ENCODE results near the gene FLVCR2.

FLVCR2 gene

GRCh38 chr14:75604979-75605851 is 26.8 kb downstream of the FLVCR2 start:
- H3K4me1 ChIP-seq (ENCODE audit: control insufficient read depth, insufficient read depth, low read length) = peaks cover 7% of the 10 kb centered on the region
- no peaks in the 10 kb centered on the region for H3K36me3 ChIP-seq (ENCODE audit: control insufficient read depth, insufficient read depth, low read length)
- H3K9ac ChIP-seq (ENCODE audit: low read length) = no peak overlapping the region
- H3K4me3 ChIP-seq (ENCODE audit: low read length) = no peak overlapping the region
- H3K27me3 ChIP-seq (ENCODE audit: control insufficient read depth, insufficient read depth, low read length) = peaks cover 36% of the 10 kb centered on the region
- no peaks in the 10 kb centered on the region for H3K9me3 ChIP-seq (ENCODE audit: control insufficient read depth, low read length)

- peaks cover 7% of the 10 kb centered on the region for H3K4me1 ChIP-seq (ENCODE audit: control insufficient read depth, insufficient read depth, low read length)
- H3K9ac ChIP-seq (ENCODE audit: low read length) = no peak overlapping the region
- no peaks in the 10 kb centered on the region for H3K9me3 ChIP-seq (ENCODE audit: control insufficient read depth, low read length)
- H3K27me3 ChIP-seq (ENCODE audit: control insufficient read depth, insufficient read depth, low read length) = peaks cover 36% of the 10 kb centered on the region
- no peaks in the 10 kb centered on the region for H3K36me3 ChIP-seq (ENCODE audit: control insufficient read depth, insufficient read depth, low read length)
- no peak overlapping the region for H3K4me3 ChIP-seq (ENCODE audit: low read length)
Measured at GRCh38 chr14:75605916-75606315, 27.5 kb downstream of the FLVCR2 start.

DNA sequence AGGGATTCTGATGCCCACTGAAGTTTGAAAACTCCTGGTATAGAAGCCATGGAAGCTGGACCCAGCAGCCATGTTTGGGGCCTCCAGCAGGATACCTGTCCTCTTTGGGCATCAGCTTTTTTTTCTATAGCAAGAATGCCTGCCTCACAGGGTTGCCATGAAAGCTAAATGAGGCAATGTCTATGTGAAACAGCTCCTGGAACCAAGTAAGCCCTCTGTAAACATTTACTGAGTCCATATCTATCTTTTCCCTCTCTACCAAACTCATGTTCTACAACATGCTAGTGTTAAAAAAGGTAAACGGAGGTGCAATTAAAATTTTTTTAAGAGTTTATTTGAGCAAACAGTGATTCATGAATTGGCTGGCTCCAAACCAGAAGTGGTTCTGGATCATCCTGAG is 28.6 kb downstream of the FLVCR2 start:
- peaks cover 36% of the 10 kb centered on the region for H3K27me3 ChIP-seq (ENCODE audit: control insufficient read depth, insufficient read depth, low read length)
- H3K9me3 ChIP-seq (ENCODE audit: control insufficient read depth, low read length) = no peaks in the 10 kb centered on the region
- H3K4me3 ChIP-seq (ENCODE audit: low read length) = no peak overlapping the region
- peaks cover 7% of the 10 kb centered on the region for H3K4me1 ChIP-seq (ENCODE audit: control insufficient read depth, insufficient read depth, low read length)
- no peaks in the 10 kb centered on the region for H3K36me3 ChIP-seq (ENCODE audit: control insufficient read depth, insufficient read depth, low read length)
- no peak overlapping the region for H3K9ac ChIP-seq (ENCODE audit: low read length)

GRCh38 chr14:75607842-75608640 is 29.6 kb downstream of the FLVCR2 start:
- Histone ChIP-seq H3K4me1 (ENCODE audit: control insufficient read depth, insufficient read depth, low read length) (peaks cover 7% of the 10 kb centered on the region), H3K4me3 (ENCODE audit: low read length) (no peak overlapping the region), H3K9ac (ENCODE audit: low read length) (no peak overlapping the region), H3K27me3 (ENCODE audit: control insufficient read depth, insufficient read depth, low read length) (peaks cover 32% of the 10 kb centered on the region), H3K36me3 (ENCODE audit: control insufficient read depth, insufficient read depth, low read length) (no peaks in the 10 kb centered on the region), H3K9me3 (ENCODE audit: control insufficient read depth, low read length) (no peaks in the 10 kb centered on the region)

GRCh38 chr14:75609116-75609515 is 30.7 kb downstream of the FLVCR2 start:
- Histone ChIP-seq H3K9ac (ENCODE audit: low read length) (no peak overlapping the region), H3K9me3 (ENCODE audit: control insufficient read depth, low read length) (no peaks in the 10 kb centered on the region), H3K27me3 (ENCODE audit: control insufficient read depth, insufficient read depth, low read length) (peaks cover 30% of the 10 kb centered on the region), H3K36me3 (ENCODE audit: control insufficient read depth, insufficient read depth, low read length) (no peaks in the 10 kb centered on the region), H3K4me1 (ENCODE audit: control insufficient read depth, insufficient read depth, low read length) (peaks cover 7% of the 10 kb centered on the region), H3K4me3 (ENCODE audit: low read length) (no peak overlapping the region)

DNA sequence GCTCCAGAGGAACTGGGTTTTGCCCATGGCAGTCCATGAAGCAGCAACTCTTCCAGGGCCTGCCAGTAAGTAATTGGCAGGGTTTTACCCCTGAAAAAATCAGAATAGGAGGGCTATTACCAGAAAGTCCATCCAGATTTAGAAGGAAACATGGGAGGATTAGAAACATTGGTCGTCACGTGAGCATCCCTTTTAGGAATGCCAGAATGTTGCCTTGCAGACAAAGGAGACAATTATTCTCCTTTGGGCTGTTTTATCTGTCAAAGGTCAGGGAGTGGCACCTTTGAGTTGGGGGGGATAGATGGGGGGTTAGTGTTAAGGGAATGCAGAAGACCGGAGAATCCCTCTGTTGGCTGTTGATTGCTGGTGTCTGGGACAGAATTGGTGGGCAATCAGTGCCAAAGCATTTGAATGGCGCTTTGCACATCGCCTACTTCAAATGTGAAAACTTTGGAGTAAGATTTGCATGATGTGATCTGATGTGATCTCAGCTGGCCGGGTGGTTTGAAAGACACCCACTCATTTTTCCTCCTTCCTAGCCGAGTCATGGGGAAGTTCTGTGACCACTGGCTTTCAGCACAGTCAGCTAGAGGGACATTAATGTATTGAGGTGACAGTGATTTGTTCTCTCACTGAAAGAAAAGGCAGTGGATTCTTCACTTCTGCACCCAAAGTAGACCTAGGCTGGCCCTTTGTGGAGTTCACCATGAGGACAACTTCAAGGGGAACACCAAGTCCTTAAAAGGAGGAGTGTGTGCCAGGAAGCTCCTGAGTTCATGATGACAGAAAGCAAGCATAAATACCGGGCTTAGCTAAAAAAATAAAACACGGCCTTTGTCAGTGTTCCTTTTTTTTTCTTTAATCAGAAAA is 31.4 kb downstream of the FLVCR2 start:
- no peak overlapping the region for H3K9ac ChIP-seq (ENCODE audit: low read length)
- H3K27me3 ChIP-seq (ENCODE audit: control insufficient read depth, insufficient read depth, low read length) = peaks cover 30% of the 10 kb centered on the region
- no peaks in the 10 kb centered on the region for H3K9me3 ChIP-seq (ENCODE audit: control insufficient read depth, low read length)
- H3K4me1 ChIP-seq (ENCODE audit: control insufficient read depth, insufficient read depth, low read length) = peaks cover 7% of the 10 kb centered on the region
- H3K4me3 ChIP-seq (ENCODE audit: low read length) = no peak overlapping the region
- H3K36me3 ChIP-seq (ENCODE audit: control insufficient read depth, insufficient read depth, low read length) = no peaks in the 10 kb centered on the region

GRCh38 chr14:75610834-75611233 is 32.4 kb downstream of the FLVCR2 start:
- peaks cover under 1% of the 10 kb centered on the region for H3K4me1 ChIP-seq (ENCODE audit: control insufficient read depth, insufficient read depth, low read length)
- no peak overlapping the region for H3K9ac ChIP-seq (ENCODE audit: low read length)
- no peak overlapping the region for H3K4me3 ChIP-seq (ENCODE audit: low read length)
- no peaks in the 10 kb centered on the region for H3K36me3 ChIP-seq (ENCODE audit: control insufficient read depth, insufficient read depth, low read length)
- H3K9me3 ChIP-seq (ENCODE audit: control insufficient read depth, low read length) = no peaks in the 10 kb centered on the region
- peaks cover 22% of the 10 kb centered on the region for H3K27me3 ChIP-seq (ENCODE audit: control insufficient read depth, insufficient read depth, low read length)

DNA sequence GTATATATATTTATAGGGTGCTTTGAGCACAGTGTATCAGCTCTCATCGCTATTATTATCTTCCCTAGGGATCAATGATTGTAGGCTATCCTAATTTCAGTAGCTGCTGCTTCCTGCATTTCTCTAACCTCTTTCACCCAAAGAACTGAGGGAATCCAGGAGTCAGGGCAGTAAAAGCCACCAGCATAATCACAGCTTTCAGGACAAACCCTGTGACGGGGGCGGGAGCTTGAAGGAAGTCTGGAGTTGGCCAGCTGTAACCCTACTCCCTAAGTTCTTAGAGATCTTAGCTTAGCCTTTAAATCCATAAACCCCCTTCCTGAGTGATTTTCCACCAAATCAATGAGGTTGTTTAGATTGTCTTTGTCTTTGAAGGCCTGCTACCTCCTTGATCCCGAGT is 33.7 kb downstream of the FLVCR2 start:
- Histone ChIP-seq H3K27me3 (ENCODE audit: control insufficient read depth, insufficient read depth, low read length) (peaks cover 24% of the 10 kb centered on the region), H3K9ac (ENCODE audit: low read length) (no peak overlapping the region), H3K9me3 (ENCODE audit: control insufficient read depth, low read length) (no peaks in the 10 kb centered on the region), H3K4me3 (ENCODE audit: low read length) (no peak overlapping the region), H3K36me3 (ENCODE audit: control insufficient read depth, insufficient read depth, low read length) (no peaks in the 10 kb centered on the region), H3K4me1 (ENCODE audit: control insufficient read depth, insufficient read depth, low read length) (no peaks in the 10 kb centered on the region)

DNA sequence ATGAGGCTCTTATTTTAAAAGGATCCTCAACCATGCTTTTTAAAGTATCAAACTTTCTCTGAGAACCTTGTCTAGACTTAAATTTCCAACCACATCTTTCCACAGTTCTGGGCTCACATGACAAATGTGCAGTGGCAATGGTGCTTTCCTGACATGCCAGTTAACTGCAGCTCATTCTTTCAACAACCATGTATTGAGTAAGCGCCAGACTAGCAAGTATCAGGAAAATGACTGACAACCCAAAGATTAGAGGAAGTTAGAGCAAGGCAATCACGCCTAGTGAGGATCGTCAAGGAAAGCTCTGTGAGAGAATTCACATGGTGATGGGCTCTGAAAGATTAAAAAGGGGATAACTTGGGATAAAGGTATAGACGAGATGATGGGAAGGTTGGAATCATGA is 35.8 kb downstream of the FLVCR2 start:
- H3K9ac ChIP-seq (ENCODE audit: low read length) = no peak overlapping the region
- H3K4me1 ChIP-seq (ENCODE audit: control insufficient read depth, insufficient read depth, low read length) = no peaks in the 10 kb centered on the region
- peaks cover 14% of the 10 kb centered on the region for H3K27me3 ChIP-seq (ENCODE audit: control insufficient read depth, insufficient read depth, low read length)
- H3K36me3 ChIP-seq (ENCODE audit: control insufficient read depth, insufficient read depth, low read length) = no peaks in the 10 kb centered on the region
- H3K4me3 ChIP-seq (ENCODE audit: low read length) = no peak overlapping the region
- no peaks in the 10 kb centered on the region for H3K9me3 ChIP-seq (ENCODE audit: control insufficient read depth, low read length)

DNA sequence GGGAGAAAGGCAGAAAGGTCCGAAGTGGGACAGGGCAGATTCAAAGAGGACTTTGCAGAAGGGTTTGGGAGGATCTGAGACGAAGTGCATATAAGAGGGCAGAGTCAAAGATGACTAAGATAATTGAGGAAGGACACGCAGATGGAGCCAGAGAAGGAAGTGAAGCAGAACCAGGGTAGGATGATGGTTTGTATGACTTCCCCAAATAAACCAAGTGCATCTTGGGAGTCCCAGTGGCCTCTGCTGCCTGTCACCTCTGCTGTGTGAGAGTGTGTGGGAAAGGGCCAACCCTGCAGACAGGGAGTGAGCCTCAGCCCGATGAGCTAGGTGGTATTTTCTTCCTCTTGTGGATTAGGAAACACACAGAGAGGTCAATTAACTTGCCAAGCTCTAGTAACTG is 36.8 kb downstream of the FLVCR2 start:
- peaks cover 11% of the 10 kb centered on the region for H3K27me3 ChIP-seq (ENCODE audit: control insufficient read depth, insufficient read depth, low read length)
- H3K4me1 ChIP-seq (ENCODE audit: control insufficient read depth, insufficient read depth, low read length) = no peaks in the 10 kb centered on the region
- no peak overlapping the region for H3K9ac ChIP-seq (ENCODE audit: low read length)
- no peak overlapping the region for H3K4me3 ChIP-seq (ENCODE audit: low read length)
- no peaks in the 10 kb centered on the region for H3K9me3 ChIP-seq (ENCODE audit: control insufficient read depth, low read length)
- H3K36me3 ChIP-seq (ENCODE audit: control insufficient read depth, insufficient read depth, low read length) = no peaks in the 10 kb centered on the region

DNA sequence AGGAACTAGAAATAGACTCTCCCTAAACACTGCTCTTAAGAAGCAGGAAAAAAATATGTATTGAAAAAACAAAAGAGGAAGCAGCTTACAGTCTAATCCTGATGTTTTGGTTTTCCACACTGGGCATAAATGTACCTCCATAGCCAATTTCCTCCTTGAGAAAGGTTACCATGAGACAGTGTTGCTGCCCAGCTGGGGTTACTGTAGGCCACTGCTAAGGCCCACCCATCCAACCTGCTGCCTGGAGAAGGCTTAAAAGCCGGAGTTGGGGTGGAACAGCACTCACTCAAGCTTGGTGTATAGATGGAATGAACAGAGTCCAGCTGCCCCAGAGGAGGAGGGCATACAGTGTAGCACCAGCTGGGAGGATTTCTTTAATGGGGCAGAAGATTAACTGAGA is 41.1 kb downstream of the FLVCR2 start:
- no peak overlapping the region for H3K9ac ChIP-seq (ENCODE audit: low read length)
- no peaks in the 10 kb centered on the region for H3K36me3 ChIP-seq (ENCODE audit: control insufficient read depth, insufficient read depth, low read length)
- no peaks in the 10 kb centered on the region for H3K4me1 ChIP-seq (ENCODE audit: control insufficient read depth, insufficient read depth, low read length)
- peaks cover 17% of the 10 kb centered on the region for H3K27me3 ChIP-seq (ENCODE audit: control insufficient read depth, insufficient read depth, low read length)
- H3K9me3 ChIP-seq (ENCODE audit: control insufficient read depth, low read length) = no peaks in the 10 kb centered on the region
- no peak overlapping the region for H3K4me3 ChIP-seq (ENCODE audit: low read length)

Data from mucosa of stomach (tissue), 1 donor.